ENCODE measurements around the gene UBA7. TPM values are rescaled to one million over a fixed set of nuclear protein-coding genes. Genes with fewer than 3 reads are reported as not detected.

Gene UBA7, protein sequence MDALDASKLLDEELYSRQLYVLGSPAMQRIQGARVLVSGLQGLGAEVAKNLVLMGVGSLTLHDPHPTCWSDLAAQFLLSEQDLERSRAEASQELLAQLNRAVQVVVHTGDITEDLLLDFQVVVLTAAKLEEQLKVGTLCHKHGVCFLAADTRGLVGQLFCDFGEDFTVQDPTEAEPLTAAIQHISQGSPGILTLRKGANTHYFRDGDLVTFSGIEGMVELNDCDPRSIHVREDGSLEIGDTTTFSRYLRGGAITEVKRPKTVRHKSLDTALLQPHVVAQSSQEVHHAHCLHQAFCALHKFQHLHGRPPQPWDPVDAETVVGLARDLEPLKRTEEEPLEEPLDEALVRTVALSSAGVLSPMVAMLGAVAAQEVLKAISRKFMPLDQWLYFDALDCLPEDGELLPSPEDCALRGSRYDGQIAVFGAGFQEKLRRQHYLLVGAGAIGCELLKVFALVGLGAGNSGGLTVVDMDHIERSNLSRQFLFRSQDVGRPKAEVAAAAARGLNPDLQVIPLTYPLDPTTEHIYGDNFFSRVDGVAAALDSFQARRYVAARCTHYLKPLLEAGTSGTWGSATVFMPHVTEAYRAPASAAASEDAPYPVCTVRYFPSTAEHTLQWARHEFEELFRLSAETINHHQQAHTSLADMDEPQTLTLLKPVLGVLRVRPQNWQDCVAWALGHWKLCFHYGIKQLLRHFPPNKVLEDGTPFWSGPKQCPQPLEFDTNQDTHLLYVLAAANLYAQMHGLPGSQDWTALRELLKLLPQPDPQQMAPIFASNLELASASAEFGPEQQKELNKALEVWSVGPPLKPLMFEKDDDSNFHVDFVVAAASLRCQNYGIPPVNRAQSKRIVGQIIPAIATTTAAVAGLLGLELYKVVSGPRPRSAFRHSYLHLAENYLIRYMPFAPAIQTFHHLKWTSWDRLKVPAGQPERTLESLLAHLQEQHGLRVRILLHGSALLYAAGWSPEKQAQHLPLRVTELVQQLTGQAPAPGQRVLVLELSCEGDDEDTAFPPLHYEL
- total RNA-seq: 100 to 1,000 TPM in 1 of 2 donors, 10 to 100 TPM in 1; 89.5 to 105 TPM

DNA sequence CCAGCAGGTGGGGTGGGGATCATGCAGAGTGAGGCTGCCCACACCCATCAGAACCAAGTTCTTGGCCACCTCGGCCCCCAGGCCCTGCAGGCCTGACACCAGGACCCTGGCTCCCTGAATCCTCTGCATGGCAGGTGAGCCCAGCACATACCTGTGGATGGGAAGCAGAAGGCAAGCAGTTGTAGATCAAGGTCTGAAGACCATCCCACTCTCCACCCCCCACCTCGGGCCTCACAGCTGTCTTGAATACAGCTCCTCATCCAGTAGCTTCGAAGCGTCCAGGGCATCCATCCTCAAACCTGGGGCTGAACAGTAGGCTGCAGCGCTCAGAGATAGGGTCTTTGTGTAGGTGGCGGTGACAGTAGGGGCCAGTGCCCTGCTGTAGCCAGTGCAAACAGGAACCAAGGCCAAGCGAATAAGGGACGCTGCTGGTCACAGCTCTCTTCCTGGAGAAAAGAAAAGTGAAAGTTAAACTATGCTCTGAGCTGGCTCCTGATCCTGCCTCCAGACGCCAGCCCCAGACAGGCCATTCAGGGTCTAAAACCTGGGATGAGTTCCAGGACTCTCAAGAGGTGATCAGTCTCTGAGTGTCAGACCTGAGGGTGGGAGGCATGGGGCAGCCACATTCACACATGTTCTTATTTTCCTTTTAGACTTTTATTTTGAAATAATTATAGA lies at the start of gene UBA7:
TSS of gene UBA7 (minus strand) at position 457 of the 678 bp plus-strand sequence. CDS start at position 291, 166 bp downstream.
- peak within 1 kb of the TSS; percentile 91 for H3K4me3 Mint-ChIP-seq
- H3K9me3 Mint-ChIP-seq: no peaks in the 10 kb centered on the region
- H3K4me1 Mint-ChIP-seq (ENCODE audit: low read depth in 2 of 2): peaks cover 12 to 21% of the 10 kb centered on the region in 2 donors
- ATAC-seq (peak; percentile 88 to 92), DNase-seq (ENCODE audit: low spot score) (peak; percentile 70)
- no peaks in the 10 kb centered on the region for H3K36me3 Mint-ChIP-seq
- H3K27ac Mint-ChIP-seq: peak within 1 kb of the TSS; percentile 88 to 95
- no peaks in the 10 kb centered on the region for H3K27me3 Mint-ChIP-seq

DNA sequence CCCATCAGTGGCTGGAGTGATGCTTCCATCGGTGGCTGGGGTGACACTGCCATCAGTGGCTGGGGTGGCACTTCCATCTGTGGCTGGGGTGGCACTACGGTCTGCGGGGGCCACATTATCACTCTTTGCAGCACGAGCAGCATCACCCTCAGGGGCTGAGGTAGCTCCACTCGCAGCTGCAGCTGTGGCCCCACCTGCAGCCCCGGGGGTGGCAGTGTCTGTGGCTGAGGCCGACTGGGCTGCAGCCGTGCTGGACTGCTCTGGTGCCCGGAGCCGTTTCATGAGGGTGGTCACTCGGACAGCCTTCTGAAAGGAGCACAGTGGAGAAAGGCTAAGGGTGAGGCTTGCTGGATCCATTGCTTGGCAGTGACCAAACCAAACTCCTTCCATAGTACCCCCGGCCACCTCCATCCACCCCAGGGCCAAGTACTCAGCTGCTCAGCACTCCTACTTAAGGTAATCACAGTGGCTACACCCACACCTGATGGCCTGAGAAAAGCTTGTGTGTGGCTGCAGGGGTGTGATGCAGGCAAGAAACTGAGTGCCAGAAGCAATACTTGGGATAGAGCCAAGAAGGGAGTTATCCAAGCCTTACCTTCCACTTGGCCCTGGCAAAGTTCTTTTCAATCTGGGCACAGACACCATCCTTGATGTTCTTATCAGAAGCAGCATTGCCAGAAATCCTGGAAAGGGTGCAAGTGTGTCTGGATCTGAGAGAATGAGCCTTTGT lies 46.0 kb upstream of the UBA7 start:
- no peak for ATAC-seq
- Mint-ChIP-seq H3K27me3 (peaks cover 7 to 8% of the 10 kb centered on the region in 2 donors), H3K4me1 (ENCODE audit: low read depth in 2 of 2) (peaks cover 6 to 13% of the 10 kb centered on the region in 2 donors), H3K36me3 (no peaks in the 10 kb centered on the region), H3K27ac (no peak overlapping the region), H3K4me3 (no peak overlapping the region), H3K9me3 (no peaks in the 10 kb centered on the region)
- peak; percentile 37 for DNase-seq (ENCODE audit: low spot score)

DNA sequence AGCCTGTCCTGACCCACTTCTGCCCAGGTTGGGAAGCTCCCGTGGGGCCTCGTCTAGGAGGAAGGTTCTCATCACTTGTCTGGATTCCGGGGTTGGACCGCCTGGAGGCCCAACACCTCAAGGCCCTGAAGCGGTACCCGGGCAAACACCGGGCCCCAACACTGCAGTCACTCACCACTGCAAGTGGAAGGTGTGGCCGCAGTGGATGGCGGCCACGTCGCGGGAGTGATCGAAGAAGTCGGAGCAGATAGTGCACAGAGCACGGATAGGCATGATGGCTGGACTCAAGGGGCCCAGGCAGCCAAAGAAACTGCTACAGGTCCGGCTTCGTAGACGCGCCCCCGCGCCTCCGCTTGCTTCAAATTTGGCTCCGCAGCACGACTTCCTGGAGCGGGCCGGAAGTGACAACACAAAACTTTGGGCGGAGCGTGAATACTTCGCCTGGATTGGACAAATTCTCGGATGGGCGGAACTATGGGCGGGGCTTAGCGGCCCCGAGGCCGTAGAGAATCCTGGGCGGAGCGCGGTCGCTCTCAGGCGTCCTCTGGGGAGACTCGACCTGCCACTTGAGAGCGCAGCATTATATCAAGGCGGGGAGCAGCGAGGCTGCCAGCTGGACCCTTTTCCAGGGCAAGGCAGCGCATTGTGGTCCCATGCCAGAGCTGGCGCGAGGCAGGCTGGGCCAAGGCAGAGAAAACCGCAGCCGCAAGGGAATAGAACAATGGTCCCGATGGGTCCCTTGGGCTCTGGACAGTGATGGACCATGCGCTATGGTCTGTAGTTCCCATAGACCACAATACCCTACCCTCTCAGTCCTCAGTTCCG lies 42.6 kb upstream of the UBA7 start, which contains the start of gene TRAIP:
TSS of gene TRAIP (minus strand) at position 384 of the 825 bp plus-strand sequence. CDS start at position 273, 111 bp downstream.
- no peaks in the 10 kb centered on the region for H3K9me3 Mint-ChIP-seq
- peaks cover 6 to 13% of the 10 kb centered on the region in 2 donors for H3K4me1 Mint-ChIP-seq (ENCODE audit: low read depth in 2 of 2)
- H3K27ac Mint-ChIP-seq: peak within 1 kb of the TSS; percentile 86 to 93
- peak within 1 kb of the TSS; percentile 92 for H3K4me3 Mint-ChIP-seq
- no peaks in the 10 kb centered on the region for H3K27me3 Mint-ChIP-seq
- peak; percentile 92 for DNase-seq (ENCODE audit: low spot score)
- peak; percentile 98 to 99 for ATAC-seq
- H3K36me3 Mint-ChIP-seq: no peaks in the 10 kb centered on the region

DNA sequence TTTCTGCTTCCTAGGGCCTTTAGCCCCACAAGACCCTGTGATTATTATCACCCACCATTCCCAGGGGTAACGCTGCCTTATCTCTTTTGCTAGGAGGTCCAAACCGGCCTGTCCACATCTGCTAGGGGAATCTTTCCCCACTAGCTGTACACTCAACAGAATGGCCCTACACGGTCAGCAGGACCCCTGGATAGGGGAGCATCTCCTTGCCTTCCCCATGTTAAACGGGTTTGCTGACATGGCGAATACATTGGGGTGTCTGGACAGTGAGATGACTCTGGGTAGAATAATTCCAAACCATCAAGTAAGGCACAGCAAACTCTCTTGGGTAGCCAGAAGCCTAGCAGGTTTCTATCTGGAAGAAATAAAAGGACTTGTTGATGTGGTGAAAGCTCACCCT lies 41.9 kb upstream of the UBA7 start:
- DNase-seq (ENCODE audit: low spot score) (peak; percentile 38), ATAC-seq (no peak)
- Mint-ChIP-seq H3K9me3 (no peaks in the 10 kb centered on the region), H3K36me3 (no peaks in the 10 kb centered on the region), H3K4me3 (peak overlapping the region; percentile 92), H3K27ac (peak overlapping the region; percentile 86 to 93), H3K4me1 (ENCODE audit: low read depth in 2 of 2) (peaks cover 6 to 13% of the 10 kb centered on the region in 2 donors), H3K27me3 (no peaks in the 10 kb centered on the region)

DNA sequence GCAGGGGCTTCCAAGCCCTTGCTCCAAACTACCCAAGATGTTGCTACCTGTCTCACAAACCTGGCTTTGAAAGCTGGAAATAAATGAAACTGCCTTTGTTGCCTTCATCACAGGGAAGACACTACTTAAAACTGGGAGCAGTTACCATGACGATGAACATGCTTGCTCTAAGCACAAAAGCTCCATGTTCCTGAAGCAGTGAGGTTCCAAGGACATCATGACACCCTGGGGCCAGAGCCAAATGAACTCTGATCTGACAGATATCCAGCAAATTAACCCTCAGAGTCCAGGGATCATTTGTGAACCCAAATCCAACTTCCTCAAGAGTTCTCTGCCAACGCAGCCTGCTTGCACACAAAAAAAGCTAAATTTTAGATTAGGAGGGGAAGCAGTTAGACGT lies 31.9 kb upstream of the UBA7 start:
- ATAC-seq: no peak
- DNase-seq (ENCODE audit: low spot score): no peak
- Mint-ChIP-seq H3K4me3 (no peak overlapping the region), H3K27me3 (no peaks in the 10 kb centered on the region), H3K36me3 (no peaks in the 10 kb centered on the region), H3K9me3 (no peaks in the 10 kb centered on the region), H3K27ac (no peak overlapping the region), H3K4me1 (ENCODE audit: low read depth in 2 of 2) (no peaks in the 10 kb centered on the region)

DNA sequence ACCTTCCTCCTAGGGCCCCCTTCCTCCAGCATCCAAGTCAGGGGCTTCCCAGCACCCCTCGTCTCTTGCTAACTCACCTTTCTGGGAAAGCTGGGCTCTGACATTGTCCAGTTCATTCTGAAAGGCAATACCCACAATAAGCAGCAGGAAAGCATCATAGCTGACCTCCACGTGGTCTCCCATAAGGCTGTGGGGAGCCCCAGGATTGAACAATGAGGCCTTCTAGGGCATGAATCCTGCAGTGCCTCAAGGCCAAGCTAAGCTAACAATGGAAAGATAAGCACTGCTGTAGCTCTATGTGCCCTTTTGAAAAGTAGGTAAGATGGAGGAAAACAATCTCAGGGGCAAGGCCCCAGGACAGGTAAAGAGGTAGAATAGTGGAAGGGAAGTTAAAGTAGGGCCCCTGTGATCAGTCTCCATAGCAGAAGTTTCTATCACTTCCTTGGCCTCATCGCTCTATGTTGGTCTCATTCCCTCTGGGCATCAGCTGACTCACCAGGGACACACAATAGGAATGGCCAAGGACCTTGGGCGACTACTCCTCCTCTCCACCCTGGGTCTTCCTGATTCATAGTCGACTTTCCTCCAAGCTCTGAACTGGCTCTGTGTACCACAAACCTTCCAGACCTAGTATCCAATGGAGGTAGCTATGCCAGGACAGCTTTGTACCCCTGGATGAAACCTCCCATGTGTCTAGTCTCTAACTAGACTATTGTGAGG lies 30.9 kb upstream of the UBA7 start:
- no peaks in the 10 kb centered on the region for H3K27me3 Mint-ChIP-seq
- no peak overlapping the region for H3K27ac Mint-ChIP-seq
- H3K4me1 Mint-ChIP-seq (ENCODE audit: low read depth in 2 of 2): no peaks in the 10 kb centered on the region
- H3K4me3 Mint-ChIP-seq: no peak overlapping the region
- ATAC-seq (no peak), DNase-seq (ENCODE audit: low spot score) (no peak)
- no peaks in the 10 kb centered on the region for H3K36me3 Mint-ChIP-seq
- H3K9me3 Mint-ChIP-seq: no peaks in the 10 kb centered on the region

DNA sequence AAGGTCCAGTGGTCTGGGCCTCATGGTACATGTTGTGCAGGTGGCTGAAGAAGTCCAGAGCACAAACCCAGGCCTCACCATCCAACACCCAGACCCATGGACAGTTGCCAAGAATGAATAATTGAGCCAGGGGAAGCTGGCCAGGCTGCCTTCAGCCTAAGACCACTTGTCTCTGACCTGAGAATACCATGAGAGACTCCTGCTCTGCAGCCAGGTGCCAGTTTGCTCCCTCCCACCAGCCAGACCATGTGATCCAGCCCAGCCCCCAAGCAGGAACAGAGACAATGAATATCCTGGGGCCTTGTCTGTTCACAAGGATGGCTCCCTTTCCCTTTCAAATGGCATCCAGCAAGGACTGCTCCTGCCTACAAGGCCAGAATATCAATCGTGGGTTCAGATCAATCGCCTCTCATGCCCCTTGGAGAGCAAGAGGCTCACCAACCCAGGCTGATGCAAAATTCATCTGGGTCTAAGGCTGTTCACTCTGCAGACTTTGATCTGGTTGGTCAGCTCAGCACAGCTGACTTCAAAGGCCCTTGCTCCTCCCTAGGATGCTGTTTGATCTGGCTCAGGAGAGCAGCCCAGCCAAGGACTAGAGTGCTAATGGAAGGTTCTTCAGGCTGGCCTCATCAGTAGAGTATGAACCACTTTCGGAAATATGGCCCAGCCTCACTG lies 29.2 kb upstream of the UBA7 start:
- DNase-seq (ENCODE audit: low spot score) (peak; percentile 39), ATAC-seq (no peak)
- H3K27ac Mint-ChIP-seq: no peak overlapping the region
- H3K27me3 Mint-ChIP-seq: no peaks in the 10 kb centered on the region
- peaks cover 0 to 2% of the 10 kb centered on the region in 2 donors for H3K4me1 Mint-ChIP-seq (ENCODE audit: low read depth in 2 of 2)
- no peak overlapping the region for H3K4me3 Mint-ChIP-seq
- no peaks in the 10 kb centered on the region for H3K9me3 Mint-ChIP-seq
- H3K36me3 Mint-ChIP-seq: no peaks in the 10 kb centered on the region

DNA sequence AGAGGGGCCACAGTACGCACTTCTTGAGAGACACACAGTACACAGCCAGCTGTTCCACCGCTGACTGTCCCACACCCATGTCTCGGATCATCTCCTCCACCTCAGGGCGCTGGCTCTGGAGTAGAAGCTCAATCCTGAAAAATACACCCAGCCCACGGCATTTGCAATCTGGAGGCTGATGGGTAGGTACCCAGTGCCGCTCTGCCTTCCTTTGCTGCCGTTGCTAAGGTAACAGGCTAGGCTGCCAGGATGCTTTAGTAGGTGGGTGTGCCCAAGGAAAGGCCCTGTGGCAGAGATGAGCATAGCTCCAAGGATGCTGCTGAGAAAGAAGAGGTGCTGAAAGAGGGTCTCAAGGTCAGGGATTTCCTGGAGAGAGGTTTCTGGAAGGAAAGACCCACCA lies 28.1 kb upstream of the UBA7 start:
- no peaks in the 10 kb centered on the region for H3K27me3 Mint-ChIP-seq
- no peak for ATAC-seq
- H3K4me3 Mint-ChIP-seq: no peak overlapping the region
- H3K27ac Mint-ChIP-seq: no peak overlapping the region
- peaks cover 0 to 2% of the 10 kb centered on the region in 2 donors for H3K4me1 Mint-ChIP-seq (ENCODE audit: low read depth in 2 of 2)
- peak; percentile 15 for DNase-seq (ENCODE audit: low spot score)
- no peaks in the 10 kb centered on the region for H3K9me3 Mint-ChIP-seq
- no peaks in the 10 kb centered on the region for H3K36me3 Mint-ChIP-seq

DNA sequence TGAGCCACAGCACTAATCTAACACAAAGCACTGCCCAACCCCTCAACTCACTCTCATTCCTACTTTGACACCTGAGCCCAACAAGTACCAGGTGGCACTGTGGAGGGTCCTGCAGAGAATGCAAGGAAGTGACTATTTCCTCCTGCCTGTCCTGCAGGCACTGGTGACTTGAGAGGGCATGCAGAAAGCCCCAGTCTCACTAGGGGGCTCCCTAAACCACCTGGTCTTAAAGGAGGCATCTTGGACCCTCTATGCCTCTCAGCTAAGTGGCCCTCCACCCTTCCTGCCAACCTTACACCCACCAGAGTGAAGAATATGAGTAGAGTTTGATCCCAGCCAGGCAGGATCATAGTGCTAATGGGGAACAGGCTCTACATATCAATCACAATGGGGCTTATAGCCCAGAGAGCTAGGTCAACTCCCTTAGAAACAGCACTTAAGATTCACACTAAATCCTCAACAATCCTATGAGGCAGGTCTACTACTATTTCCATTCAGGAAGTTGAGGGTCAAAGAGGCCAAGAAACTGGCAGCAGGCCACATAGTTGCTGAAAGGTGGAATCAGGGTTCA lies 27.5 kb upstream of the UBA7 start:
- Mint-ChIP-seq H3K27ac (no peak overlapping the region), H3K4me3 (no peak overlapping the region), H3K9me3 (no peaks in the 10 kb centered on the region), H3K27me3 (no peaks in the 10 kb centered on the region), H3K36me3 (no peaks in the 10 kb centered on the region), H3K4me1 (ENCODE audit: low read depth in 2 of 2) (peaks cover 0 to 2% of the 10 kb centered on the region in 2 donors)
- ATAC-seq (no peak), DNase-seq (ENCODE audit: low spot score) (peak; percentile 37)

DNA sequence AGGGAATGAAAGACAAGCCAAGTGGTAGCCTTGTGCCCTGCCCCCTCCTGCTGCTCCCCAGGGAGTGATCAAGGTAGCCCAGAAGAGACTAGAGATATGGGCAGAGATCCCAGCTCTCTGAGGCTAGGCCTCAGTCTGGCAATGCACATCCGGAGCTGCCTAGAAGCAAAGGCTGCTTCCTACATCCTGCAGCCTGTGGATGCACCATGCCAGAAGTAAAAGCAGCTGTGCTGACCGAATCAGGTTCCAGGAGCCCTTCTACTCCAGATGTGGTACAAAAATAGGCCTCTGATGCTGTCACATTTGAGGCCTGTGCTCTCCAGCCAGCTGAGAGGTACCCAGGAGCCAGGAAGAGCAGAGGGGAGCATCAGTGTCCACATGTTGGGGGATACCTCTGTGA lies 26.6 kb upstream of the UBA7 start:
- no peaks in the 10 kb centered on the region for H3K9me3 Mint-ChIP-seq
- no peak overlapping the region for H3K4me3 Mint-ChIP-seq
- H3K27me3 Mint-ChIP-seq: no peaks in the 10 kb centered on the region
- peaks cover 0 to 2% of the 10 kb centered on the region in 2 donors for H3K4me1 Mint-ChIP-seq (ENCODE audit: low read depth in 2 of 2)
- peak; percentile 32 for DNase-seq (ENCODE audit: low spot score)
- no peaks in the 10 kb centered on the region for H3K36me3 Mint-ChIP-seq
- H3K27ac Mint-ChIP-seq: no peak overlapping the region
- no peak for ATAC-seq

DNA sequence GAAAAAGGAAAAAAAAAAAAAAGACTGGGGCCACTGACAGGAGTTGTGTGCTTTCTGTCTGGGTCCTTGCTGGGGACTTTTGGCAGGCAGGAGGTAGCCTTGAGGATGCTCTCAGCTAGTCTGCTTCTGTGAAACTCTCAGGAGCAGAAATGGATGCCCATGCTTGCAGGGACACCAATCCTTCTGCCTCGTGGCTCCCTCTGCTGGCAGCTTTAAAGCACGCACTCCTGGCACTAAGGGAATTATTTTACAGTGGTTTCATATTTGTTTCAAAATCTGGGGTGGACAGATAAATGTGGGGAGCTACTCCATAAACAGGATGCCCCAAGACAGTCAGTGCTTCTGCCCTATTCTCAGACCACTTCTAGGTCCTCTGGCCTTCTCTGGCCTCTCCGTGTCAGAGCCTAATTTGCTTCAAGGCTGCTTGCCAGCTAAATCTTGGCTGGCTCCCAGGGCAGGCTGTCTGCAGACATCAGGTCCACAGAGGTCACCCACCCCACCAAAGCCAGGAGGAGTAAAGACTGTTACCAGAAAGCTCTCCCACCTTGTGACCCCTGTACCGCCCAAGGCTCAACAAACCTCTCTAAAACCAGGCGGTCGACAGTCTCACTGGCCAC lies 25.5 kb upstream of the UBA7 start:
- ATAC-seq (peak; percentile 69 to 80), DNase-seq (ENCODE audit: low spot score) (peak; percentile 83)
- Mint-ChIP-seq H3K9me3 (no peaks in the 10 kb centered on the region), H3K4me1 (ENCODE audit: low read depth in 2 of 2) (peaks cover 0 to 2% of the 10 kb centered on the region in 2 donors), H3K36me3 (no peaks in the 10 kb centered on the region), H3K27ac (no peak overlapping the region), H3K4me3 (no peak overlapping the region), H3K27me3 (no peaks in the 10 kb centered on the region)

Data from natural killer cell treated with Interleukin-12 subunit alpha and Interleukin-12 subunit beta and Interleukin-15 and Interleukin-18, amount 100 ng/mL, for 72 hours (primary cell).